Right forelimb (tissue), 1 donor: ENCODE measurements around the gene GFRA1.
A peak's percentile ranks its signal among the peaks of the same experiment; 100 is the strongest.

Experiments
- DNase-seq: peaks from one replicate; pipeline ENCODE4 v3.0.0-alpha.2; 2018

Gene GFRA1

GRCh38 chr10:116272440-116273283 lies at the start of gene GFRA1:
GFRA1 (minus strand) TSS chr10:116273206; CDS start chr10:116272029, 1,177 bp downstream.
- DNase-seq = peak; percentile 75

GRCh38 chr10:116316503-116316902 lies 43.5 kb upstream of the GFRA1 start:
- no peak for DNase-seq

DNA sequence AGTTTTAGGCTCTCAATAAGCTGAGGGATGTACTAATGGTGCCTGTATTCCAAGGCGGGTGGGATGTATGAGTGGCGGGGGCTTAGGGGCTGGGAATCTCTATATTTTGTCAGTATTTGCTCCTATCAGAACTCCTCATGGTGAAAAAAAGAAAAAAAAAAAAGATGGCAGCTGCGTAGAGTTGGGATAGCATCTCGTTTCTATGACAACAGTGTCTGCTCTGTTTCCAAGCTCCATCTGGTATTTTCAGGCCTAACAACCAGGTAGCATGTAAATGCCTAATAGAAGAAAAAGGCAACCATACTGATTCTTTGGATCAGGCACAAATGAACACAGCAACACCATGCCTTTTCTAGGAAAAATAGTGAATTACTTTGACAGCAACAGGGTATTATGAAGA lies 39.5 kb upstream of the GFRA1 start:
- DNase-seq = no peak

- DNase-seq = no peak
Observed at GRCh38 chr10:116311706-116312490, 38.9 kb upstream of the GFRA1 start.

GRCh38 chr10:116311016-116311415 lies 38.0 kb upstream of the GFRA1 start:
- DNase-seq = no peak

- DNase-seq = no peak
Observed at GRCh38 chr10:116307455-116307854, 34.4 kb upstream of the GFRA1 start.

DNA sequence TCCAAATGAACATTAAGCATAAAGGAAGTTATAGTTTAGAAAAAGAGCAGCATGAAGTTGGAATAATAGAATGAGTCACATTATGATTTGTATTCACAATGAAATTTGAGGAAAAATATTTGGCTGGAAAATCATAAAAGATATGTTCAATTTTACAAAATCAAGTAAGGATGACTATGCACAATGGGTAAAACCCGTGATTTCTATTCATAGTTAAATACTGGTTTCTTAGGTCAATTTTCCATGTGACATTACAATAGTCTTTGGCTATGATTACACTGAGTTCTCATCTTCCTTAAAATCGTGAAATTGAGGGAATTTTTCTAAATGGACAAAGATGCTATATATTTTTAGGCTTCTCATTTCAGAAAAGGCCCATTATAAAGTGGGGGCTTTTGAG lies 33.8 kb upstream of the GFRA1 start:
- DNase-seq = no peak

DNA sequence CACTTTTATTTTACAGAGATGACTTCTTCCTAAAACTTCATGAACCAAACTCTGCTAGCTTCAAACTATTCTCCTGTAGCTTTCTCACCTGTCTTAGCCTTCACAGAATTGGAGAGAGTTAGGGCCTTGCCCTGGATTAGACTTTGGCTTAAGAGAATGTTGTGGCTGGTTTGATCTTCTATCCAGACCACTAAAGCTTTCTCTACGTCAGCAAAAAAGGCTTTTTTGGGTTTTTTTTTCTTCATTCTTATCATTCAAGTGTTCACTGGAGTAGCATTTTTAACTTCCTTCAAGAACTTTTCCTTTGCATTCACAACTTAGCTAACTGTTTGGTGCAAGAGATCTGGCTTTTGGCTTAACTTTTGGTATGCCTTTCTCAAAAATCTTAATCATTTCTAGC lies 31.9 kb upstream of the GFRA1 start:
- no peak for DNase-seq

GRCh38 chr10:116300542-116300941 lies 27.5 kb upstream of the GFRA1 start:
- DNase-seq = no peak

DNA sequence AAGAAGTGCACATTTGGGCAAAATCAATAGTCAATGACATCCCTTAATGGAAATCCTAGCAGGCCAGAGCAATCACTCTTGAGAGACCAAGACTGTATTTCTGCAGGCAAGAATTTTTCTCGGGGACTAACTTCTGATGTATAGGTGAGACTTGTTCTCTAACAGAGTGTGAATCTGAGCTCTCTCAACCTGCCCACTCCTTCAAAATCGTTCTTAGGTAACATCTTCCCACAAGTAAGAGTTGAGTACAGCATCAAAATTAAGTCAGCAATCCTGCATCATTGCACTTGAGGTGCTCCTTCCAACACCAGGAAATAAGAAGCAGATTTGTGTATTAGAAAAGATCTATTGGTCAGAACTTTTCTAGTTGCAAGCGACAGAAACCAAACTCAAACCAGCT lies 25.6 kb upstream of the GFRA1 start:
- DNase-seq = no peak

DNA sequence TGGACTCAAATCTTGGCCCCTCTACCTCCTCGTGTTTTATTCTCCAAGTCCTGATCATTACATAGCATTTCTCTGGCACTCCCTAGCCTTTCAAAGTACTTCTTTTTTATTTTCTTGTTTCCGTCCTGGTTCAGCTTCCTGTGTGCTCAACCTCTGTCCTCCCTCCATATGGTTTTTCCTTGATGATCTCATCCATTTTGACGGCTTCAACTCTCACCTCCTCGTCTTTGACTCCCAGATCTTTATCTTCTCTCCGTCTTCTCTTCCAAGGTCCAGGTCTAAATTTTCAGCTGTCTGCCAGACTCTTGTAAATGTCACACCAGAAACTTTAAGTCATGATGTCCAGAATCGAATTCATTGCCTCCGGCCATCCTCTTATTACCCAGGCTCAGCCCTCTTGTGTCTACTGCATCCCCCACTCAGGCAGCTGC lies 23.3 kb upstream of the GFRA1 start:
- no peak for DNase-seq

GRCh38 chr10:116292493-116292892 lies 19.5 kb upstream of the GFRA1 start:
- no peak for DNase-seq

DNA sequence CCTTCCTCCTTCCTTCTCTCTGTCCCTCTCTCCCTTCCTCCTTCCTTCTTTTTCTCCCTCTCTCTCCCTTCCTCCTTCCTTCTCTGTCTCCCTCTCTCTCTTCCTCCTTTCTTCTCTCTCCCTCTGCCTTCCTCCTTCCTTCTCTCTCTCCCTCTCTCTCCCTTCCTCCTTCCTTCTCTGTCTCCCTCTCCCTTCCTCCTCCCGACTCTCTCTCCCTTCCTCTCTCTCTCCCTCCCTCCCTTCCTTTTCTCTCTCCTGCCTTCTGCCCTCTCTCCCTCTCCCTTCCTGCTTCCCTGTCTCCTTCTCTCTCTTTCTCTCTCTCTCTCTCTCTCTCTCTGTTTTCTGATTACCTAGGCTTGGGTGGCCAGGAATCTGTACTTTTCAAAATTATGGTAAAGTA lies 16.6 kb upstream of the GFRA1 start:
- DNase-seq = no peak

DNA sequence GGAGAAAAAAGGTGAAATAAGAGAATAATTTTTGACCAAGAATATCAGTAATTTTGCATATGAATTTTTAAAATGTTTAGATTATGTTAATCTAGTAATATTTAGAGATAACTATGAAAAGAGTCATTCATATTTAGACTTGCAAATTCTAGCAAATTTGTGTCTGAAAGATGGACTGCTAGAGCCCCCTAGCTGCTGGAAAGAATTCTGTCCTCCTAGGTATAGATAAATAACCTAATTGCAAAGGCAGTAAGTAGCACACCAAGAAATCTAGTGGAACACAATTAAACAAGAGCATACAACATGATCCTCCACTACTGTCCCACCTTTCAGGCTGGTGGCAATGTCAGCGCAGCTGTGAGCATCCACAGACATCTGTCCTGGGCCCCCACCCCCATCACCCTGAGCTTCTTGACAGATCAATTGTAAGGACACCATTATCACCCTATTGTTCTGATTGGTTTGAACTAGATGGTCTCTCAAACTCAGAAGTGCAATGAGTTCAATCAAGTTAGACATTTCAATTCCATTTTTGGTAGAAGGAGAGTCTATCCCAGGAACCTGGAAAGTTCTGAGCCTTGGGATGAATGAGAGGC lies 15.0 kb upstream of the GFRA1 start:
- peak; percentile 71 for DNase-seq

GRCh38 chr10:116286626-116287200 lies 13.7 kb upstream of the GFRA1 start:
- no peak for DNase-seq

GRCh38 chr10:116281775-116282174 lies 8.8 kb upstream of the GFRA1 start:
- no peak for DNase-seq

GRCh38 chr10:116278846-116279245 lies 5.8 kb upstream of the GFRA1 start:
- DNase-seq = no peak

DNA sequence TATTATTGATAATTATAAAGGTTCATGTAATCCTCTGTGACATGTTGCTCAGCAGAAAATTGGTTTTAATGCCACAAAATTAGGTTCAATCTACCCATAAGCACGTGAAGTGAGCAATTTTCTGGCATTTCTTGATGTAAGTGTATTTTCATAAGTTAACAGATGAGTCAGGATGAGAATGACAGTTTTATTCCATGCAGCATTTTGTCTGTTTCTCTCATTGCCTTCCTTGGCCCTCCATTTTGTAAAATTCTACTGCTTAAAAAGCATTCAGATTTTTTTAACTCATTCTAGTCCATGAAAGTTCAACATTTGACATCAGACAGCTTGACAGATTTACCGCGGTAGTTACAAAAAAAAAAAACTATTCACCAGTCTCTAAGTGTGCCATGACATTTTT lies 4.0 kb upstream of the GFRA1 start:
- DNase-seq = no peak

GRCh38 chr10:116274064-116274904 lies 1.3 kb upstream of the GFRA1 start:
- DNase-seq = peak; percentile 77

- DNase-seq = peak; percentile 67
Observed at GRCh38 chr10:116271593-116272439, 1.2 kb downstream of the GFRA1 start.
